SK-N-MC (cell line): Measurements from ENCODE around the gene TYROBP.

Experiments used
- DNase-seq: peaks from one replicate; pipeline ENCODE4 v3.0.0-alpha.2; 2011; ENCODE audit warnings: low read depth, low spot score
- H3K27ac ChIP-seq: fragments of 200-600 bp; sonication (generic); 2 replicates; pipeline ENCODE4 v1.5.1; 2016; ENCODE audit warnings: mixed run types
- H3K36me3 ChIP-seq: fragments of 200-600 bp; sonication (generic); 2 replicates; pipeline ENCODE4 v1.6.1; 2017; ENCODE audit warnings: antibody characterized with exemption, low read length, mixed read lengths; ENCODE audit not compliant: insufficient read depth
- H3K4me3 ChIP-seq: fragments of 200-600 bp; sonication (generic); 2 replicates; pipeline ENCODE4 v1.5.1; 2016
- H3K9ac ChIP-seq: fragments of 200-600 bp; sonication (generic); 2 replicates; pipeline ENCODE4 v1.8.0; 2017; ENCODE audit warnings: mixed run types, mixed read lengths; ENCODE audit not compliant: insufficient read length
- H3K9me3 ChIP-seq: fragments of 200-600 bp; sonication (generic); 2 replicates; pipeline ENCODE4 v1.6.1; 2017; ENCODE audit warnings: low read depth, mild to moderate bottlenecking, antibody characterized with exemption, low read length, moderate library complexity, mixed read lengths
- EZH2 ChIP-seq: fragments of 200-600 bp; sonication (generic); IDR thresholded peaks from one replicate; pipeline ENCODE4 v1.6.1; 2017; ENCODE audit warnings: antibody characterized with exemption
- FOXP2 ChIP-seq: optimal IDR thresholded peaks from 2 replicates; pipeline ENCODE3; 2011; ENCODE audit warnings: mild to moderate bottlenecking, moderate library complexity; ENCODE audit not compliant: insufficient read depth; ENCODE audit errors: extremely low read length, control extremely low read depth
- POLR2AphosphoS5 ChIP-seq: IDR thresholded peaks from 2 replicates; pipeline ENCODE4 v1.6.1; 2012; ENCODE audit warnings: mild to moderate bottlenecking, low read depth, low read length, borderline replicate concordance

TYROBP gene

GRCh38 chr19:35887197-35887596 is 20.9 kb downstream of the TYROBP start:
- no peak for DNase-seq
- Histone ChIP-seq H3K27ac (no peak overlapping the region), H3K36me3 (peaks cover 6% of the 10 kb centered on the region; the same call in 1 of the 2 replicates), H3K4me3 (no peak overlapping the region), H3K9ac (no peak overlapping the region), H3K9me3 (no peaks in the 10 kb centered on the region)
- no peak for TF ChIP-seq FOXP2
- no peak for TF ChIP-seq EZH2
- no peak for TF ChIP-seq POLR2AphosphoS5

GRCh38 chr19:35885904-35886303 is 22.2 kb downstream of the TYROBP start:
- no peak for DNase-seq
- Histone ChIP-seq H3K9ac (no peak overlapping the region), H3K36me3 (peaks cover 6% of the 10 kb centered on the region; the same call in 1 of the 2 replicates), H3K27ac (no peak overlapping the region), H3K9me3 (no peaks in the 10 kb centered on the region), H3K4me3 (no peak overlapping the region)
- TF ChIP-seq POLR2AphosphoS5 (no peak), EZH2 (no peak), FOXP2 (no peak)

- Histone ChIP-seq H3K4me3 (no peak overlapping the region), H3K27ac (no peak overlapping the region), H3K36me3 (peaks cover 6% of the 10 kb centered on the region; the same call in 1 of the 2 replicates), H3K9me3 (no peaks in the 10 kb centered on the region), H3K9ac (no peak overlapping the region)
- no peak for TF ChIP-seq EZH2
- no peak for TF ChIP-seq POLR2AphosphoS5
- TF ChIP-seq FOXP2 = no peak
- no peak for DNase-seq
These were observed 22.8 kb downstream of the TYROBP start for GRCh38 chr19:35885225-35885738.

DNA sequence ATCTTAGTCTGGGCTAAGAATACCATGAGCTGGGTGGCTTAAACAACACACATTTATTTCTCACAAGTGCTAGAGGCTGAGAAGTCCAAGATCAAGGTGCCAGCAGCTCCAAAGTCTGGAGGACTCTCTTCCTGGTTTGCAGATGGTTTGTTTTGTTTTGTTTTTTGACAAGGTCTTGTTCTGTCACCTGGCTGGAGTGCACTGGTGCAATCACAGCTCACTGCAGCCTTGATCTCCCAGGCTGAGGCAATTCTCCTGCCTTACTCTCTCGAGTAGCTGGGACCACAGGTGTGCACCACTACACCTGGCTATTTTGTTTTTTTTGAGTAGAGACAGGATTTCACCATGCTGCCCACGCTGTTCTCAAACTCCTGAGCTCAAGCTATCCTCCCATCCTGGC is 24.2 kb downstream of the TYROBP start:
- Histone ChIP-seq H3K9me3 (no peaks in the 10 kb centered on the region), H3K27ac (no peak overlapping the region)

DNA sequence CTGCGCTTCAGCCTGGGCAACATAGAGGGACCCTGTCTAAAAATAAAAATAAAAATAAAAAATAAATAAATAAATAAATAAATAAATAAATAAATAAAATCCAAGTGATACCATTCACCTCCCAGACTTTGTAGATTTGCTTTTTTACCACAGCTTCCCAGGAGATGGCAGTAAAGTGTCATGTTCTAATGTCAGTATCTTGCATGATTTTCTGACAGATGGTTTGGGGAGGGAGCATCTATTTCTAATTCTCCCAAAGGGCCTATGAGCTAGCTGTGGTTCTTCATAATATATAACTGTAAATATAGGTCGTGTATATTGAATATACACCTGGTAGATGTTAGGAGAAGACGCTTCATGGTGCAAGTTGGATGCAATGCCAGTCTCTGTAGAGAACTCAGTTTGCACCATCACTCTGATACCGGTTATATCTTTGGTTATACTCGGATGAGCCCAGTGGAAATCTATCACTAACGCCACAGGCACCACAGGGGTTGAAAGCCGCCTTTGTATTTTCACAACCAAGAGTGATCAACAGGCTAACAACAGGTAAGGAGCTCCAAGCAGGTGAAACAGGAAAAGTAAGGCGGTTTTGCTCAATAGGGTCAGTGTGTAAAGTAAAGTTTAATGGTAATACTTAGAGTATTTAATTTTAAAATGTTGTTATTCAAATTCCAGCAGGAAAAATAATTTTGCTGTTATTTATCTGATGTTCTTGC is 25.8 kb downstream of the TYROBP start:
- H3K9ac ChIP-seq = no peak overlapping the region
- no peak for DNase-seq
- H3K27ac ChIP-seq = no peak overlapping the region
- H3K9me3 ChIP-seq = no peaks in the 10 kb centered on the region
- no peak overlapping the region for H3K4me3 ChIP-seq
- no peaks in the 10 kb centered on the region for H3K36me3 ChIP-seq
- no peak for TF ChIP-seq EZH2
- TF ChIP-seq POLR2AphosphoS5 = no peak
- no peak for TF ChIP-seq FOXP2

More for the DNA sequence above, 24.2 kb downstream of the TYROBP start:
- no peaks in the 10 kb centered on the region; the same call in 1 of the 2 replicates for H3K36me3 ChIP-seq
- no peak overlapping the region for H3K9ac ChIP-seq
- TF ChIP-seq POLR2AphosphoS5 = no peak
- no peak overlapping the region for H3K4me3 ChIP-seq
- no peak for DNase-seq

- Histone ChIP-seq H3K4me3 (no peak overlapping the region), H3K36me3 (no peaks in the 10 kb centered on the region), H3K27ac (no peak overlapping the region), H3K9me3 (no peaks in the 10 kb centered on the region), H3K9ac (no peak overlapping the region)
- no peak for TF ChIP-seq FOXP2
- TF ChIP-seq EZH2 = no peak
- no peak for DNase-seq
These were observed 28.3 kb downstream of the TYROBP start for GRCh38 chr19:35879770-35880317.

DNA sequence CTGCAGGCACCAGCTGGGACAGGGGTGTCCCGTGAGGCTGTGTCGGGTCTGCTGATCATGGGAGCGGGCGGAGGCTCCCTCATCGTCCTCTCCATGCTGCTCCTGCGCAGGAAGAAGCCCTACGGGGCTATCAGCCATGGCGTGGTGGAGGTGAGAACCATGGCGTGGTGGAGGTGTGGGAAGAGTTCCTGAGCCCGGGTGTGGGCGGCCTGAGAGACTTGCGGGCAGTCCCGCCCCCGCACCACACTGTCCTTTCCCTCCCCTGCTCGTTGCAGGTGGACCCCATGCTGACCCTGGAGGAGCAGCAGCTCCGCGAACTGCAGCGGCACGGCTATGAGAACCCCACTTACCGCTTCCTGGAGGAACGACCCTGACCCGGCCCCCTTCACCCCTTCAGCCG is 29.0 kb downstream of the TYROBP start:
- H3K27ac ChIP-seq = no peak overlapping the region
- H3K9me3 ChIP-seq = no peaks in the 10 kb centered on the region
- no peaks in the 10 kb centered on the region for H3K36me3 ChIP-seq
- no peak overlapping the region for H3K4me3 ChIP-seq
- H3K9ac ChIP-seq = no peak overlapping the region
- DNase-seq = no peak
- TF ChIP-seq POLR2AphosphoS5 (no peak), EZH2 (no peak), FOXP2 (no peak)

GRCh38 chr19:35874392-35874930 is 33.6 kb downstream of the TYROBP start:
- no peak for TF ChIP-seq POLR2AphosphoS5
- TF ChIP-seq EZH2 = no peak
- TF ChIP-seq FOXP2 = no peak
- no peak overlapping the region for H3K9ac ChIP-seq
- no peak for DNase-seq
- H3K4me3 ChIP-seq = no peak overlapping the region
- no peaks in the 10 kb centered on the region for H3K36me3 ChIP-seq
- no peak overlapping the region for H3K27ac ChIP-seq
- no peaks in the 10 kb centered on the region for H3K9me3 ChIP-seq
